HEK293 (cell line): ENCODE results near the gene LYPLA2.

Source experiments
- CTCF ChIA-PET: fragments of 350-600 bp; formaldehyde crosslinking; extraction: SDS; loops from one replicate; lab custom pipeline; 2021; ENCODE audit warnings: antibody characterized with exemption; lab: Yijun Ruan, JAX
- POLR2A ChIA-PET: fragments of 300-600 bp; formaldehyde crosslinking; extraction: SDS; loops from one replicate; lab custom pipeline; 2020; ENCODE audit warnings: antibody characterized with exemption, inconsistent platforms; lab: Yijun Ruan, JAX
- H3K27ac ChIP-seq: fragments of 200-500 bp; sonication (Bioruptor generic); 2 replicates; pipeline ENCODE4 v1.5.1; 2014; ENCODE audit warnings: low read depth, low read length, control low read depth, inconsistent platforms; ENCODE audit errors: extremely low read depth
- H3K36me3 ChIP-seq, 2 experiments: fragments of 200-500 bp in 1 of 2; sonication (Bioruptor generic) in 1 of 2; 1 replicate in 1 of 2; 2 replicates in 1 of 2; pipeline ENCODE4 v1.5.1; 2014 to 2017; ENCODE audit warnings: inconsistent platforms in 2 of 2, low read length in 2 of 2; ENCODE audit not compliant: control insufficient read depth in 2 of 2, insufficient read depth in 1 of 2
- H3K4me1 ChIP-seq: fragments of 200-500 bp; sonication (Bioruptor generic); 2 replicates; pipeline ENCODE4 v1.5.1; 2014; ENCODE audit warnings: mild to moderate bottlenecking, low read length, inconsistent platforms; ENCODE audit not compliant: control insufficient read depth, insufficient read depth
- H3K4me3 ChIP-seq: 2 replicates; pipeline ENCODE4 v1.5.1; 2011; ENCODE audit warnings: low read depth, mild to moderate bottlenecking, control low read depth, low read length, moderate library complexity
- H3K9me3 ChIP-seq: fragments of 200-500 bp; sonication (Bioruptor generic); 2 replicates; pipeline ENCODE4 v1.5.1; 2014; ENCODE audit warnings: low read depth, low read length, inconsistent platforms; ENCODE audit not compliant: control insufficient read depth, insufficient read depth
- ATF2 ChIP-seq: fragments of 450-650 bp; formaldehyde crosslinking; IDR thresholded peaks from 2 replicates; pipeline ENCODE4 v1.5.1; 2016; ENCODE audit warnings: missing biosample characterization, missing genetic modification characterization, low read depth
- BCL6B ChIP-seq: fragments of 450-650 bp; formaldehyde crosslinking; IDR thresholded peaks from 2 replicates; pipeline ENCODE4 v1.5.1; 2017; ENCODE audit warnings: missing biosample characterization, missing genetic modification characterization
- HIC1 ChIP-seq: fragments of 450-650 bp; formaldehyde crosslinking; IDR thresholded peaks from 2 replicates; pipeline ENCODE4 v1.5.1; 2016; ENCODE audit warnings: missing biosample characterization, missing genetic modification characterization
- KLF1 ChIP-seq: fragments of 450-650 bp; formaldehyde crosslinking; IDR thresholded peaks from 2 replicates; pipeline ENCODE4 v1.5.1; 2016; ENCODE audit warnings: missing biosample characterization, missing genetic modification characterization
- KLF16 ChIP-seq: fragments of 450-650 bp; formaldehyde crosslinking; IDR thresholded peaks from 2 replicates; pipeline ENCODE4 v1.5.1; 2017; ENCODE audit warnings: missing biosample characterization, missing genetic modification characterization
- PRDM10 ChIP-seq: fragments of 450-650 bp; formaldehyde crosslinking; IDR thresholded peaks from 2 replicates; pipeline ENCODE4 v1.5.1; 2016; ENCODE audit warnings: missing biosample characterization, missing genetic modification characterization
- SCRT1 ChIP-seq: fragments of 450-650 bp; formaldehyde crosslinking; IDR thresholded peaks from 2 replicates; pipeline ENCODE4 v1.5.1; 2016; ENCODE audit warnings: missing biosample characterization, missing genetic modification characterization, borderline replicate concordance
- SCRT2 ChIP-seq: fragments of 450-650 bp; formaldehyde crosslinking; IDR thresholded peaks from 2 replicates; pipeline ENCODE4 v1.5.1; 2016; ENCODE audit warnings: missing biosample characterization, missing genetic modification characterization
- SP2 ChIP-seq: fragments of 450-650 bp; formaldehyde crosslinking; IDR thresholded peaks from 2 replicates; pipeline ENCODE4 v1.5.1; 2016; ENCODE audit warnings: missing biosample characterization, missing genetic modification characterization
- ZBTB20 ChIP-seq: fragments of 450-650 bp; formaldehyde crosslinking; IDR thresholded peaks from 2 replicates; pipeline ENCODE4 v1.5.1; 2016; ENCODE audit warnings: missing biosample characterization, missing genetic modification characterization
- ZBTB49 ChIP-seq: fragments of 450-650 bp; formaldehyde crosslinking; IDR thresholded peaks from 2 replicates; pipeline ENCODE4 v1.5.1; 2016; ENCODE audit warnings: missing biosample characterization, missing genetic modification characterization, low read depth
- ZFHX2 ChIP-seq: fragments of 450-650 bp; formaldehyde crosslinking; conservative IDR thresholded peaks from 2 replicates; pipeline ENCODE4 v1.5.1; 2016; ENCODE audit warnings: missing biosample characterization, missing genetic modification characterization
- ZNF155 ChIP-seq: fragments of 450-650 bp; formaldehyde crosslinking; IDR thresholded peaks from 2 replicates; pipeline ENCODE4 v1.5.1; 2016; ENCODE audit warnings: missing biosample characterization, missing genetic modification characterization
- ZNF335 ChIP-seq: fragments of 450-650 bp; formaldehyde crosslinking; conservative IDR thresholded peaks from 2 replicates; pipeline ENCODE4 v1.5.1; 2016; ENCODE audit warnings: missing biosample characterization, missing genetic modification characterization
- ZNF580 ChIP-seq: fragments of 450-650 bp; formaldehyde crosslinking; IDR thresholded peaks from 2 replicates; pipeline ENCODE4 v1.5.1; 2016; ENCODE audit warnings: missing biosample characterization, missing genetic modification characterization
- ZNF600 ChIP-seq: fragments of 450-650 bp; formaldehyde crosslinking; IDR thresholded peaks from 2 replicates; pipeline ENCODE4 v1.5.1; 2016; ENCODE audit warnings: missing biosample characterization, missing genetic modification characterization
- ZNF623 ChIP-seq: fragments of 450-650 bp; formaldehyde crosslinking; IDR thresholded peaks from 2 replicates; pipeline ENCODE4 v1.5.1; 2016; ENCODE audit warnings: missing biosample characterization, missing genetic modification characterization
- ZNF629 ChIP-seq: fragments of 450-650 bp; formaldehyde crosslinking; IDR thresholded peaks from 2 replicates; pipeline ENCODE4 v1.5.1; 2017; ENCODE audit warnings: missing biosample characterization, missing genetic modification characterization
- ZNF670 ChIP-seq: fragments of 450-650 bp; formaldehyde crosslinking; IDR thresholded peaks from 2 replicates; pipeline ENCODE4 v1.5.1; 2016; ENCODE audit warnings: missing biosample characterization, missing genetic modification characterization, low read depth
- ZNF692 ChIP-seq: fragments of 450-650 bp; formaldehyde crosslinking; IDR thresholded peaks from 2 replicates; pipeline ENCODE4 v1.5.1; 2016; ENCODE audit warnings: missing biosample characterization, missing genetic modification characterization
- ZSCAN23 ChIP-seq: fragments of 450-650 bp; formaldehyde crosslinking; IDR thresholded peaks from 2 replicates; pipeline ENCODE4 v1.5.1; 2016; ENCODE audit warnings: missing biosample characterization, missing genetic modification characterization

The LYPLA2 gene

GRCh38 chr1:23800400-23801337, 9.7 kb downstream of the LYPLA2 start, which contains the start of gene GALE (continued):
- TF ChIP-seq KLF16 (tag by site-specific recombination) (peak; percentile 89), BCL6B (tag by site-specific recombination) (no peak), ATF2 (no peak; the same call in 1 of the 2 replicates), KLF1 (peak; percentile 81), ZNF629 (tag by site-specific recombination) (peak; percentile 91), ZSCAN23 (no peak), PRDM10 (tag by site-specific recombination) (peak; percentile 73), ZNF692 (tag by site-specific recombination) (peak; percentile 75), SP2 (tag by site-specific recombination) (peak; percentile 93), ZFHX2 (tag by site-specific recombination) (peak; percentile 89), HIC1 (tag by site-specific recombination) (peak; percentile 94)
- TF ChIP-seq, all 188 proteins: peak for 35

GRCh38 chr1:23801338-23801748, 10.4 kb downstream of the LYPLA2 start:
- POLR2A ChIA-PET, result interaction anchor here (0.6 to 5.5 kb wide), 7 partner anchors 10 to 179 kb away, joined by 3 to 47 read pairs (median 6); partner anchors contain the start of genes HMGCL, LYPLA2, PITHD1 and SRSF10
- Histone ChIP-seq H3K9me3 (no peaks in the 10 kb centered on the region), H3K4me1 (peaks cover 3% of the 10 kb centered on the region; the same call in 1 of the 2 replicates), H3K4me3 (peak overlapping the region; percentile 80), H3K27ac (no peak overlapping the region; the same call in 1 of the 2 replicates), H3K36me3 (peaks cover 0 to 60% of the 10 kb centered on the region in 2 experiments; a peak in 2 of 3 replicates)
- TF ChIP-seq ZNF623 (tag by site-specific recombination), result no peak
- 0 out of 2 replicates have a peak, but pooled peaks have one; percentile 17 for TF ChIP-seq ZNF600 (tag by site-specific recombination)
- TF ChIP-seq SCRT1 (tag by site-specific recombination), result 0 out of 2 replicates have a peak, but pooled peaks have one; percentile 34
- no peak for TF ChIP-seq ZBTB49 (tag by site-specific recombination)
- no peak for TF ChIP-seq ZNF155
- no peak for TF ChIP-seq ZNF670 (tag by site-specific recombination)
- TF ChIP-seq SCRT2, result peak; percentile 86
- TF ChIP-seq ZBTB20 (tag by site-specific recombination), result peak; percentile 8; the same call in 1 of the 2 replicates
- TF ChIP-seq ZNF580 (tag by site-specific recombination), result no peak
- peak; percentile 79 for TF ChIP-seq ZNF335 (tag by site-specific recombination)
- CTCF ChIA-PET, result interaction anchor here (0.7 to 5.6 kb wide), 7 partner anchors 9 to 115 kb away, joined by 3 to 52 read pairs (median 4); no protein-coding TSS in a partner anchor
